ENCODE data around the gene TRIM28.

DNA sequence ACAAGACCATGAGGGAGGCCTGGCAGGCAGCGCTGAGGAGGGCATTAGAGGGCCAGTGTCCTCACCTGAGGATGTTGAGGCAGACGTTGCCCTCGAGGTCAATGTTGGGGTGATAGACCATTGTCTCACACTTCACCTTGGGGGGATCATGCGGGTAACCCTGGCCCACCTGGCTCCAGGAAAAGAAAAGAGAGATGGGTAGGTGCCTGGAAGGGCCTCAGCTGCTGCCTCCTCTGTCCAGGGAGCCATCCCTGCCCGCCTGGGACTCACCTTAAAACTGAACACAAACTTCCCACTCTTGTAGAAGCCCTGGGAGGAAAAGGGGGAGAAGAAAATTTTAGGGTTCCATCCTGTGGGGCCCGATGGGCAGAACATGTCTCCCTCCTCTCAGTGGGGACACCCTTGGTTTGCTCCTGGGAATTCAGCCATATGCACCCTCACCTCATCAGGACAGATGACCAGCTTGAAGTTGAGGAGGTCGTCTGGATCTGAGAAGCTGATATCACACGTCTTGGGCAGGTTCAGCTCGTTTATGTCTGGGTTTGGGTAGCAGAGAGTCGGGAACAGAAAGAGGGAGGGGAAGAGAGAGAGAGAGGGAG lies 12.9 kb downstream of the TRIM28 start:
- TF ChIP-seq, protein P1, sequence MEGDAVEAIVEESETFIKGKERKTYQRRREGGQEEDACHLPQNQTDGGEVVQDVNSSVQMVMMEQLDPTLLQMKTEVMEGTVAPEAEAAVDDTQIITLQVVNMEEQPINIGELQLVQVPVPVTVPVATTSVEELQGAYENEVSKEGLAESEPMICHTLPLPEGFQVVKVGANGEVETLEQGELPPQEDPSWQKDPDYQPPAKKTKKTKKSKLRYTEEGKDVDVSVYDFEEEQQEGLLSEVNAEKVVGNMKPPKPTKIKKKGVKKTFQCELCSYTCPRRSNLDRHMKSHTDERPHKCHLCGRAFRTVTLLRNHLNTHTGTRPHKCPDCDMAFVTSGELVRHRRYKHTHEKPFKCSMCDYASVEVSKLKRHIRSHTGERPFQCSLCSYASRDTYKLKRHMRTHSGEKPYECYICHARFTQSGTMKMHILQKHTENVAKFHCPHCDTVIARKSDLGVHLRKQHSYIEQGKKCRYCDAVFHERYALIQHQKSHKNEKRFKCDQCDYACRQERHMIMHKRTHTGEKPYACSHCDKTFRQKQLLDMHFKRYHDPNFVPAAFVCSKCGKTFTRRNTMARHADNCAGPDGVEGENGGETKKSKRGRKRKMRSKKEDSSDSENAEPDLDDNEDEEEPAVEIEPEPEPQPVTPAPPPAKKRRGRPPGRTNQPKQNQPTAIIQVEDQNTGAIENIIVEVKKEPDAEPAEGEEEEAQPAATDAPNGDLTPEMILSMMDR (conservative IDR thresholded peaks at IDR 0.05; ENCODE audit: low read length) = no peak
- no peak for TF ChIP-seq EZH2phosphoT487 (IDR thresholded peaks at IDR 0.05; ENCODE audit: borderline replicate concordance)

Data from Loucy (cell line).